ENCODE results near the gene ARL4A.

Gene ARL4A

DNA sequence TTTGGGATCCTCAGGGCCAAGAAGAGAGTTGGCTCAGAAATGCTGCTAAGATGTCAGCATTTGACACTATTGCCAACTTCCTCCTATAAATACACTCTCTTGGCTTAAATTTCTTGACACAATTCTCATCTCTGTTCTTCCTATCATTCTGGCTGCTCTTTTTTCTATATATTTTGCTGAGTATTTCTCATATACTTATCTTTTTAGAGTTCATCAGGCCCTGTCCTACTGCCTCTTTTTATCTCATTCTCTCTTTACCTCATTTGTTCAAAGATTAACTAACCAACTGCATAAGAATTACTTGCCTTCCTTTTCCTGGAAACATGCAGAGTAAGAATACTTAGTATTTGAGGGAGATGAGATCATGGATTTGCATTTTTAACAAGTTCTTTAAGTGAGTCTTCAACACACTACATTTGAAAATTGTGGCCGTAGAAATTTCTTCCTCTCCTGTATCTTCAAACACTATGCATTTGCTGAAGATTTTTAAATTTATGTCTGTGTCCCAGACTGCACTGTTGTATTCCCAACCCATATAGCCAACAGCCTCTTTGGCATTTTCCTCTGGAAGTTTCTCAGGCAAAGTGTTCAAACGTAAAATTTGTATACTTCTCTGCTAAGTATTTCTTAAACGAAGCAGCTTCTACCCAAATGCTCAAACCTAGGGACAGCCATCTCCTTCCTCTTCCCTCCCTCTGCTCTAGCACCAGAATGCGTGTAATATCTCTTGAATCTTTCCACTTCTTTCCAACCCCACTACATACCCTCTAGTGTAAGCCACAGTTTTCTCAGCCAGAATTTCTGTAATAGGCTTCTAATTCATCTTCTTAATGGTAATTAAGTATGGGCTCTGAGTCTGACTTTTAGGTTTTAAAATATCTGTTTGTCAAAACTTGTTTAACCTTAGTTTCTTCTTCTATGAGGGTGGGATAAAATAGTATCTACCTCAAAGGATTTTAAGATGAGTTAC, 35.5 kb downstream of the ARL4A start:
- no peak for DNase-seq (ENCODE audit: low read depth in 2 of 3, low spot score in 2 of 3)

DNA sequence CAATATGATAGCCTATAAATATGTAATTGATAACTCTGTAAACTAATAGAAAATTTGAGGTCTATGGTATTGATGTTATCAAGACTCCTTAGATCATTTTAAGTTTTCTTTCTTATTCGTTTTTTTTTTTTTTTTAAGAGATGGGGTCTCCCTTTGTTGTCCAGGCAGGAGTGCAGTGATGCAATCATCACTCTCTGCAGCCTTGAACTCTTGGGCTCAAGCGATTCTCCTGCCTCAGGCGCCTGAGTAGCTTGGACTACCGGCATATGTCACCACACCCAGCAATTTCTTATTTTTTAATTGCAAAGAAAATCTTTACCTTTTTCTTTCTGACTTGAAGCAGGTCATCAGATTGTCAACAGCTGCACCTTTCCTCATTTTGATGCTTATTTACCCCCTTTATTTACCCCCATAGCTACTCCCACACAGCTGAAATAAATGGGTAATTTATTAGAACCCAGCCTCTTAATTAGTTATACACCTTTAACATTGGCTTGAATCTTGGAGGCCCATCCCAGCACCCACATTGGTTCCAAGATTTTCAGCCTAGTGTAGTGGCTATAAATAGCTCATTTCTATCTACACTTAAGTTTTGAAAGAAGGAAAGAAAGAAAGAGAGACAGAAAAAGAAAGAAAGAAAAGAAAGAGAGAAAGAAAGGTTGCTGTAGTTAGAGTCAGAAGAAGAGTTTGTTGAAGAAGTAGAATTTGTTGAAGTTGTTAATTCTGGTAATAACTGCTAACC, 38.3 kb downstream of the ARL4A start:
- no peak for DNase-seq (ENCODE audit: low read depth in 2 of 3, low spot score in 2 of 3)

DNA sequence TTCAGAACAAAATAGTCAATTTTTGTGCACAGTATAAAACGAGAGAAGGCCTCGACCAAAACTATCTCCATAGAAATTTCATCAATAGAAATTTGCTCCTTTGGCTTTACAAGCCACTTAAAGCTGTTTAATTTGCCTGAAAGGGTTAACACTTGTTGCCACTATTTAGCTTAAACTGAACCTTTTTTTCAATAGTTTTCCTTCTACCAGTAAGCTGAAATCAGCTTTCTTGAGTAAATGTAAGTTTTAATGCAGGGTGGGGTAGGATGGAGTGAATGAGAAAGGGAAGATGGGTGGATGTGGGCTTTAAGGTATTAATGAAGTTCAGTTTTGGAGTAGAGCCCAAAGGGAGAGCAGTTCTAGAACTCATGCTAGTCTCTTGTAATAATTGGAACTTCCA, 39.5 kb downstream of the ARL4A start:
- no peak for DNase-seq (ENCODE audit: low read depth in 2 of 3, low spot score in 2 of 3)

DNA sequence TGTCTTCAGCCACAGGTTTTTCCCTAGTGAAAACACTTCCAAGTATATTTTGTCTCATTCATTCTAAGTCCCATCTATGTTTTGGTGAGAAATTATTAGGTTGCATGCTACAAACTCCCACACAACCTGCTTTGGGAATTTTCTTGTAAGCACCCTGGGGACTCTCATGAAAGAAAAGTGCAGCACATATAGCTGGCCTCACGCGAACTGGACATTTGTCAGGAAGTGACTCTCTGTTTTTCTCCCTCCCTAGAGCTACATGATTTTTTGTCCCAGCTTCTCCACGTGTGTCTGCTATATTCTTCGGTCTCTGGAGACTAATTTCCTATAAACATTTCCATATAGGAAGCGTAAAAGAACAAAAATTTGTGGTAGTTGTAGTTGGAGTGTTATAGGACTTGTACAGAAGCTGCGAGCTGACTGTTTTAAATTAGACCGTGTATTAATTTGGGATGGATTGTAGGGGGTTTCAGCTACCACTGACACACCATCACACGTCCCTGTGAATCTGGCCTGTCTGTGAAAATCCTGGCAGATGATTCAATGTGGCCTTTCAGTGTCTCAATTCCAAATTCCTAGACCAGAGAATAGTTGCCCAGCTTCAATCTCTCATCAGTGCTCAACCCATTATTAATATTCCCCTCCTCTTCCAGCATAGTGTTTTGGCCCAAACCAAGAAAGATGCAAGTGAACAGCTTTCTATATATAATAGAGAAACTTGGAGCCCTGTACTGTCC, 40.2 kb downstream of the ARL4A start:
- DNase-seq (ENCODE audit: low read depth in 2 of 3, low spot score in 2 of 3), result no peak

DNA sequence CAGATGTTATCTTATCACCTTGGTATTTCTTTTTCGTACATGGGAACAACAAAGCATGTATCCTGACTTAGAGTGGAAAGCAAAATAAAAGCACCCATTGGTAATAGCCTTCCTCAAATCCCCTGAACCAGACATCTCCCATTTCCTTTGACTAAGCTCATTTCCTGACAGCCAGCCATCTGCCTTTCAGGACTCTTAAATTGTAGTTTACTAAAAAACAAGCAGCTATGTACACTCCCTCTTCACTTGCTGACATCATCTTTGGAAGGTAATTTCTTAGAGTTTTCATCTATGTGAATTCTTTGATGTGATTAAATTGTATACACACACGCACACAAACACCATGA, 40.7 kb downstream of the ARL4A start:
- no peak for DNase-seq (ENCODE audit: low read depth in 2 of 3, low spot score in 2 of 3)

DNA sequence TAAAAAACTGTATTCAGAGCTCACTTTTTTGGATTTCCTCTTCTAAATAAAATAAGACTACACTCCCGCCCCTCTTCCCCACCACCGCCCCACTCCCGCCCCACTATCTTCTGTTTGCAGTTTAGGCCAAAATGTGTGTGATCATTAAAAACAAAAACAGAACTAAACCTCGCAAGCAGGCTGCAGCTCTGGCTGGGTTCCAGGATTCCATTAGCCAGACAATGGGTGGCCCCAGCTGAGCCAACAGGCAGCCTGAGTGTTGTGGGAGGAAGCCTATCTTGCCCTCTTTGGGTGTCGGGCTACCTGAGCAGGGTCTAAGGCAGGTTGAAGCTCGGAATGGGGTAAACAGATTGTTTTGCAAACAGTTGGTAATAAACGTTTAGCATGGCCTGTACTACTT, 41.7 kb downstream of the ARL4A start:
- DNase-seq (ENCODE audit: low read depth in 2 of 3, low spot score in 2 of 3), result no peak

DNA sequence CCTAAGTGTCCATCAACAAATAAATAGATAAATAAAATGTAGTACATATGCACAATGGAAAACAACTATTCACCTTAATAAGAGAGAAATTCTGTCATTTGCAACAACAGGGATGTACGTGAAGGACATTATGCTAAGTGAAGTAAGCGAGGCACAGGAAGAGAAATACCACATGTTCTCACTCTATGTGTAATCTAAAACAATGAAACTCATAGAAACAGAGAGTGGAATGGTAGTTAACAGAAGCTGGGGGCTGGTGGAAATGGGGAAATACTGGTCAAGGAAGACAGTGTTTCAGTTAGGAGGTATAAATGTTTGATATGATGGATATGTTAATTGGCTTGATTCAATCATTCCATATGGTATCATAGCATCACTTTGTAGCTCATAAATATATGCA, 43.1 kb downstream of the ARL4A start:
- no peak for DNase-seq (ENCODE audit: low read depth in 2 of 3, low spot score in 2 of 3)

DNA sequence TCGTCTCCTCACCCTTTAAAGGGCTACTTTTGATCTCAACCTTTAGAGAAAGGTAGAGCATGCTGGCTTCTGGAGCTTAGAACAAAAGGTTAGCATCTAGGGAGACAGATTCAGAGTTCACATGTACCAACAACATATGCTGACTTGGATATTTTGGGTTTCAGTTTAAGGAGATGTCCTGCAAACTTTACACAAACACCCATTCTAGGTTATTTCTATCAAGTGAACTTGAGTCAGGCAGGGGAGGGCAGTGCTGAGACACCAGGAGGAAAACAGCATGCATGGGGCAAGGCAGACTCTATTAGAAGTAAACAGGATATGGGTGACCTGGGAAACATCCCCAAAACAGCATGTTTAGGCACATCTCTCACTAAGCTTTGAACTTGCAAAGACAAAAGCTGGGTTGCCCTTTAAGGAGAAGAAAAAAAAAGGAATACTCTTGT, 43.8 kb downstream of the ARL4A start:
- no peak for DNase-seq (ENCODE audit: low read depth in 2 of 3, low spot score in 2 of 3)

DNA sequence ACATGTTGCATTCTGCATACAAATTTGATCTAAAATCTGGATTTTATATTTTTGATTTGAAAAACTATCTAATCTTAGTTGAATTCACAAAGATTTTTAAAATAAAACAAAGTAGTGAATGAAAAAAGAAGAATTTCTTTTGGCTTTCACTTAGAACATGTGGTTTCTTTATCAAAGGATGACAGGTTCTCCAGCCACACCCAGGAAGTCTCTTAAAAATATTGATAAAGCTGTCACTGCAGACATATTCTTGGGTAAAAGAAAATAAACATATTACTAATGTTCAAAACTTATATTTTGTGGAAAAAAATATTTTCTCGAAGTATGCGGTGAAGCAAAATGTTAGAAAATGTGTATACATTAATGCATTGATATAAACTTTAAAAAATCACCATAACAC, 44.3 kb downstream of the ARL4A start:
- no peak for DNase-seq (ENCODE audit: low read depth in 2 of 3, low spot score in 2 of 3)

DNA sequence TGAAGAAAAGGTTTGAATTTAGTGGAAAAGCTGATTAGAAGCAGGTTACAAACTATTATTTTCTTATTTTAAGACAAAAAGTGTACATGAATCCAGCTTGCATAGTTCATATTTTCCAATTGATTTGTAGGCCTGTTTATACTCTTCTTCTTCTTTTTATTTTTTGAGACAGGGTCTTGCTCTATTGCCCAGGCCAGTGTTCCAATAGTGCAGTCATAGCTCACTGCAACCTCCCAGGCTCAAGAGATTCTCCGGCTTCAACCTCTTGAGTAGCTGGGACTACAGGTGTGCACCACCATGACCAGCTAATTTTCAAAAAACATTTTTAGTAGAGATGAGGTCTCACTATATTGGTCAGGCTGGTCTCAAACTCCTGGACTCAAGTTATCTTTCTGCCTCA, 45.0 kb downstream of the ARL4A start:
- no peak for DNase-seq (ENCODE audit: low read depth in 2 of 3, low spot score in 2 of 3)

DNA sequence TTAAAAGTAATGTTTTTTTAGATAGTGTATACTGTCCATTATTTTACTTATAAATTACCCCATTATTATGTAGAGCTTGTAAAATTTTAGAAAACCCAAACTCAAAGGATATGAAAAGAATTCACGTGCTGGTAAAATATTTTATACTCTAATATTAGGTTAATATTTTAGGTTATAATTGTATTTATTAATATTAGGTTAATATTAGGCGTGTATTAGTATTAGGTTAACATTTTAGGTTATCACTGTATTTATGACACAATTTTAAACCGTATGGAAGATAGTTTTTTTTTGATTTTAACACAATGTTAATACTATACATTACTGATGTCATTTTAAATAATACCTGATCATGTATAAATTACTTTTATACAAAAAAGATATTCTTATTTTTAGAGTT, 48.5 kb downstream of the ARL4A start:
- no peak for DNase-seq (ENCODE audit: low read depth in 2 of 3, low spot score in 2 of 3)

DNA sequence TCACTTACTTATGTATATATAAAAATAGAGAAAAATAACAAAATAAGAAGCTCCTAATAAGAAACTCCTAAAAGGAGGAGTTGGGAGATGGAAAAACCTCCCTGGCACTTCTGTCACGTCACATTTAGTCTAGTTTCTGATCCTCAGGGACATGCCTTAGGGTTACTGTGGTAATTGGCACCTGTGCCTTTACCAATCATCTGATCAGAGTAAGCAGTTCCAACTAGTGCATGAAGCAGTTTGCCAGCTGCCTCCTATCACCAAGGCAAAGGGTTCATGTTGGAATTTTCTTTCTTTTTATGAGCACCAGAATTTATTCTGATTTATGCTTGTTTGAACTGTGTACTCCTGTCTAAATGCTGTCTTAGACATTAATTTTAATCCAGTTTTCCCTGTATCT, 49.9 kb downstream of the ARL4A start:
- no peak for DNase-seq (ENCODE audit: low read depth in 2 of 3, low spot score in 2 of 3)

DNA sequence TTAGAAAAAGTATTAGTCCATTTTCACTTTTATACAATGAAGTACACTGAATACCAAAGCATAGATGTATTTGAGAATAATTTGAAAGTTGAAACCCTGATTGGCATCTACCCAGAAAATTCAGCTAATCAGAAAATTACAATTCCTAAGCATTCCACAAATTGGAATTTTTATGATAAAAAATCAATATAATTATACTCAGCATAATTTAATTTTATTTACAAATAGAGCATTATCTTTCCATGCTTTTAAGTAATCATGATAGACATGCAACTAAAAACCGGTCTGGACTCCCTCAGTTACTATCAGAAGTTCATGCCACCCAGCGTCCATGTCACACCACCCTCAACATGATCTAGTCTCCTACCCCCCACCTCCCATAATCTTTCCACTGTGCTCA, 50.4 kb downstream of the ARL4A start:
- DNase-seq (ENCODE audit: low read depth in 2 of 3, low spot score in 2 of 3), result no peak

DNA sequence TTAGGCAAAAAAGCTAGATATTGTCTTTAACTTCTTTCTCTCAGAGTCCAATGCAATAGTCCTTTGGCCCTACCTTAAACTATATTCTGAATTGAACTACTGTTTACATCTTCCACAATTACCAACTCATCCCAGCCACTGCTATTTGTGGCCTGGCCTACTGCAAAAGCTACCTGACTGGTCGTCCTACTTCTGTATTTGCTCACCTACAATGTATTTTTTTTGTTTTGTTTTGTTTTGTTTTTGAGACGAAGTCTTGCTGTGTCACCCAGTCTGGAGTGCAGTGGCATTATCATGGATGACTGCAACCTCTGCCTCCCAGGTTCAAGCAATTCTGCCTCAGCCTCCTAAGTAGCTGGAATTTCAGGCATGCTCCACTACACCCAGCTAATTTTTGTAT, 51.2 kb downstream of the ARL4A start:
- no peak for DNase-seq (ENCODE audit: low read depth in 2 of 3, low spot score in 2 of 3)
